Rectal smooth muscle tissue (tissue), 1 donor: ENCODE data around the gene SCAPER.

Experiments
- H3K27ac ChIP-seq: one replicate; pipeline ENCODE4 v1.7.0; 2013; ENCODE audit warnings: low read depth, low read length, inconsistent platforms
- H3K27me3 ChIP-seq: one replicate; pipeline ENCODE4 v1.7.0; 2013; ENCODE audit warnings: low read length; ENCODE audit not compliant: control insufficient read depth, insufficient read depth
- H3K36me3 ChIP-seq: one replicate; pipeline ENCODE4 v1.7.0; 2013; ENCODE audit warnings: low read length; ENCODE audit not compliant: control insufficient read depth, insufficient read depth
- H3K4me1 ChIP-seq: one replicate; pipeline ENCODE4 v1.7.0; 2013; ENCODE audit warnings: low read length; ENCODE audit not compliant: control insufficient read depth, insufficient read depth
- H3K4me3 ChIP-seq: one replicate; pipeline ENCODE4 v1.7.0; 2013; ENCODE audit warnings: low read length
- H3K9ac ChIP-seq: one replicate; pipeline ENCODE4 v1.7.0; 2013; ENCODE audit warnings: low read length

The SCAPER gene

GRCh38 chr15:76674883-76675282, 230.3 kb downstream of the SCAPER start:
- H3K36me3 ChIP-seq, result no peaks in the 10 kb centered on the region
- H3K27me3 ChIP-seq, result no peaks in the 10 kb centered on the region
- no peak overlapping the region for H3K4me3 ChIP-seq
- H3K9ac ChIP-seq, result no peak overlapping the region
- no peaks in the 10 kb centered on the region for H3K4me1 ChIP-seq
- no peak overlapping the region for H3K27ac ChIP-seq

DNA sequence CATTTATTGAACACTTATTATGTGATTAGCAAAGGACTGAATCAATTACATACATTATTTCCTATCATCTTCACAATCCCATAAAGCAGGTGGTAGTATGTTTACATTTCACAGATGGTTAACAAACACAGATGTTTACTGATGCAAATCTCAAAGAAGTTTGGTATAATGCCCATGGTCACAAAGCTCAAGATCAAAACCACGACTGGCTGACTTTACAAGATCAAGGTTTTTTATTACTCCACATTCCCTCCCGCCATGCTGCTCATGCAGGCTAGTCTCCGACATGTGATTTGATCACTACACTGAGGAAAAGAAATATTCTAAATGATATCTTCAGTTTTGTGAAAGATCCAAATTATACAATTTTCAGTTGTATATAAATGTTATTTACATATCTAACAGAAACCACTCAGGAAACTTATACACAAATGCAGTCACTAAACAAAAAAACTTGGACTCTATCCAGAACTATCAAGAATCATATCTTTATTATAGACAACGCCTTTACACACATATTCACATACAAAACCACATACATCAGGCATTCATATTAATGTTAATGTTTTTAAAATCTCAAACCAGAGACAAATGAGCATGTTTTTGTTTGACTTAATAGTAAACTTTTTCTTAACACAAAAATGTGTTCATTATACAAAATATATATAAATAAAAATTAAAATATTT, 235.5 kb downstream of the SCAPER start:
- Histone ChIP-seq H3K4me3 (no peak overlapping the region), H3K9ac (no peak overlapping the region)

DNA sequence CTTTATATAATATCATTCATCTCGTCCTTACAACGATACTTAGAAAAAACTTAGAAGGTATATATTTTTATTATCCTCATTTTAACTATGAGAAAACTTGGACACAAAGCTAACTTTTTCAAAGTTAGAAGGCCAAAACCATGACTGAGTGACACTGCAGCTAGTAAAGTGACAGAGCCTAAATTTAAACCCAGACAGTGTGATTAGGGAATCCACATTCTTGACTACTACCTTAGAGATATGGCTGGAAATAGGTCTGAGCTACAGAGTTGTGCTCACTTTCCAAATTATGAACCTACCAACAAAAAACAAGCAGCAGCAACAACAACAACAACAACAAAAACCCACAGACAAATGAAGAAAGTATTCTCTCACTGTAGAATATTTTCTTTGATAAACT, 236.2 kb downstream of the SCAPER start:
- Histone ChIP-seq H3K4me1 (no peaks in the 10 kb centered on the region), H3K36me3 (no peaks in the 10 kb centered on the region), H3K27ac (no peak overlapping the region), H3K27me3 (no peaks in the 10 kb centered on the region), H3K9ac (no peak overlapping the region), H3K4me3 (no peak overlapping the region)

More for the DNA sequence above, 235.5 kb downstream of the SCAPER start:
- no peak overlapping the region for H3K27ac ChIP-seq
- no peaks in the 10 kb centered on the region for H3K27me3 ChIP-seq
- H3K4me1 ChIP-seq, result no peaks in the 10 kb centered on the region
- H3K36me3 ChIP-seq, result no peaks in the 10 kb centered on the region

- Histone ChIP-seq H3K4me3 (no peak overlapping the region), H3K27me3 (no peaks in the 10 kb centered on the region), H3K4me1 (no peaks in the 10 kb centered on the region), H3K9ac (no peak overlapping the region), H3K36me3 (no peaks in the 10 kb centered on the region), H3K27ac (no peak overlapping the region)
These were observed 237.0 kb downstream of the SCAPER start for GRCh38 chr15:76667943-76668715.

DNA sequence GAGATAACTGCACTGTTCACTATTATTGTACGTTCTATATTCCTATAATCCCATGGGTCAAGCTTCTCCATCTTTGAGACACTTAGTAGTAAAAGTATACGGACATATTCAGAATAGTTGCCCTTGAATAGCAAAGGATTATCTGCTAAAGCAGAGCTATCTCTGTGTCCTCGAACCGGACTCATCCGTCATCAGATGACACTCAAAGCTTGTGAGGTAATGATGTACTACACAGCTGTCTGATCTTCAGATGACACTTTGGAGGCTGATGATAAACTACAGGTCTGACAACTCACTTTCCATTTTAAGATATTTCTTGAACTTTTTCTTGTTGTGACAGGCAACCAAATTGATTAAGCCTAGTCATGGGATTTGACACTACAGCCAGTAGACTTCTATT, 240.2 kb downstream of the SCAPER start:
- H3K27ac ChIP-seq, result no peak overlapping the region
- no peaks in the 10 kb centered on the region for H3K27me3 ChIP-seq
- no peaks in the 10 kb centered on the region for H3K36me3 ChIP-seq
- no peak overlapping the region for H3K4me3 ChIP-seq
- H3K9ac ChIP-seq, result no peak overlapping the region
- H3K4me1 ChIP-seq, result no peaks in the 10 kb centered on the region

GRCh38 chr15:76664411-76664810, 240.7 kb downstream of the SCAPER start:
- Histone ChIP-seq H3K9ac (no peak overlapping the region), H3K4me1 (no peaks in the 10 kb centered on the region), H3K4me3 (no peak overlapping the region), H3K36me3 (no peaks in the 10 kb centered on the region), H3K27ac (no peak overlapping the region), H3K27me3 (no peaks in the 10 kb centered on the region)

GRCh38 chr15:76663529-76663928, 241.6 kb downstream of the SCAPER start:
- Histone ChIP-seq H3K27ac (no peak overlapping the region), H3K4me1 (no peaks in the 10 kb centered on the region), H3K36me3 (no peaks in the 10 kb centered on the region), H3K27me3 (no peaks in the 10 kb centered on the region), H3K4me3 (no peak overlapping the region), H3K9ac (no peak overlapping the region)

DNA sequence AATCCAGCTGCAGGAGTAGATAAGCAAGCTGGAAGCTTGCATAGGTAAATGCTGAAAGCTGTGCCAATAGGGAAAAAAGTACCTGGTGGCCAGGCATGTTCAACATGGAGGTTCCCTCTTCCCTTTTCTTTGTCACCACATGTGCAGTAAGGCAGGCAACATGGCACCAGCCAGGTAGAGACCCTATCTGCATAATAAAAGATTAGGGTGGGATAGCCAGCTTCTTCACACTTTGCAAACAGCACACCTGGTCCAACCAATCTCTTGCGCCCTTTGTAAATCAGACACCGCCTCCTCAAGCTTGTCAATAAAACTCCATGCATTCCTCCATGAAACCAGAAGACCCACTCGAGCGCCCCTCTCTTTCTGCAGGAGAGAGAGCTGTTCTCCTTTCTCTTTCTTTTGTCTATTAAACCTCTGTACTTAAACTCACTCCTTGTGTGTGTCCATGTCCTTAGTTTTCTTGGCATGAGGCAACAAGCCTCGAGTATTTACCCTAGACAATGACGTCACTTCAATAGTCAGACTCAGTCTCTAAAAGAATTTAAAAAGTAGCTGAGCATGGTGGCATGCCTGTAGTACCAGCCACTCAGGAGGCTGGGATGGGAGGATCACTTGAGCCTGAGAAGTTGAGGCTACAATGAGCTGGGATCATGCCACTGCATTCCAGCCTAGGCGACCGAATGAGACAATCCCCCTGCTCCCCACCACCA, 256.3 kb downstream of the SCAPER start:
- H3K27me3 ChIP-seq, result no peaks in the 10 kb centered on the region

DNA sequence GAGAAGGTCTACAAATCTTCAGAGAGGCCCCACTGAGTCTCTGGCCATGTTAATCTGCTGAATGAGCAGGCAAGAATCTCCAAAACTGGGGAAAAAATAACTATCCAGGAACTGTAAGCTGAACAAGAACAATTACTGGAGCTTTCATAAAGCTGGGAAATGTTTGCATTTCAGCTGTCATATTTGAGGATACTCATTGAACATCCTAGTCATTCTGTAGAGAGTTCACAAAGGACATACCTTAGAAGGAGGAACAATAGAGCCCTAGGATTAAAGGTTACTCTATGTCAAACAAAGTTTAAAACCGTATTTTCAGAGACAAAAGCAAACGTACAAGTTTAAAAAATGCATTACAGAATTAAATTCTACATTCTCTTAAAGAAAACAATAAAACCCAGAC, 257.5 kb downstream of the SCAPER start:
- no peak overlapping the region for H3K27ac ChIP-seq

More for the DNA sequence above, 256.3 kb downstream of the SCAPER start:
- no peak overlapping the region for H3K9ac ChIP-seq
- H3K4me1 ChIP-seq, result no peaks in the 10 kb centered on the region
- H3K27ac ChIP-seq, result no peak overlapping the region
- H3K4me3 ChIP-seq, result no peak overlapping the region
- H3K36me3 ChIP-seq, result peaks cover 2% of the 10 kb centered on the region

GRCh38 chr15:76644646-76645045, 260.5 kb downstream of the SCAPER start:
- H3K36me3 ChIP-seq, result no peaks in the 10 kb centered on the region
- H3K4me3 ChIP-seq, result no peak overlapping the region
- no peak overlapping the region for H3K27ac ChIP-seq
- H3K27me3 ChIP-seq, result no peaks in the 10 kb centered on the region
- no peak overlapping the region for H3K9ac ChIP-seq
- no peaks in the 10 kb centered on the region for H3K4me1 ChIP-seq

More for the DNA sequence above, 257.5 kb downstream of the SCAPER start:
- Histone ChIP-seq H3K4me3 (no peak overlapping the region), H3K4me1 (no peaks in the 10 kb centered on the region), H3K36me3 (peaks cover 2% of the 10 kb centered on the region), H3K9ac (no peak overlapping the region), H3K27me3 (no peaks in the 10 kb centered on the region)

DNA sequence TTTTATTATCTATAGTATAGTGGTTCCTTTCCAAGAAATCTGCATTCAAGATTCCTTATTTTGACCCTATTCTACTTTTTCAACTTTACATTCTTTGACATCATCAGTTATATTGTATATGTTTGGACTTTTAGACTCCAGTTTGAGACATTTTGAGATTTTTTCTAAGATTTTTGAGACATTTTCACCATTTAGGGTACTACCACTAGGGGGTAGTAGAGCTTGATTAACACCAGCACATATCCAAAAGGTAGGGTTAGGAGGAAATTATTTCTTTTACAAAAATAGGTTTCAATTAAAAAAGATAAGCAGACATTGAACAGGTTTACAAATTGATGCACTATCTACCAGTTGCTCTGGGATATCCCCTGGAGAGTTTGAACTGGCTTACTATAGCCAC, 262.5 kb downstream of the SCAPER start:
- Histone ChIP-seq H3K27ac (no peak overlapping the region), H3K4me3 (no peak overlapping the region), H3K36me3 (no peaks in the 10 kb centered on the region), H3K27me3 (no peaks in the 10 kb centered on the region), H3K9ac (no peak overlapping the region), H3K4me1 (no peaks in the 10 kb centered on the region)

DNA sequence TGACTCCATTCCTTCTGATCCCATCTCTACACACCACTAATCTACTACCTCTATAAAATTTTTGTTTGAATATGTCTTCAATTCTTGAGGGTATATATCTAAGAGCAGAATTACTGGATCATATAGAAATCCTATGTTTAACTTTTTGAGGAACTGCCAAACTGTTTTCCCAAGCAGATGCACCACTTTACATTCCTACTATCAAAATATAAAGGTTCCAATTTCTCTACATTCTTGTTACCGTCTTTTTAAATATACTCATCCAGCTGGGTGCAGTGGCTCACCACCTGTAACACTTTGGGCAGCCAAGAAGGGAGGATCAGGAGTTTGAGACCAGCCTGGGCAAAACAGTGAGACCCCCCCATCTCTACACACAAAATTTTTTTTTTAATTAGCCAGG, 268.0 kb downstream of the SCAPER start:
- Histone ChIP-seq H3K36me3 (no peaks in the 10 kb centered on the region), H3K9ac (no peak overlapping the region), H3K4me3 (no peak overlapping the region), H3K27ac (no peak overlapping the region), H3K27me3 (no peaks in the 10 kb centered on the region), H3K4me1 (no peaks in the 10 kb centered on the region)
